SU-DHL-6 (cell line): Measurements from ENCODE around the gene CT47B1.

Experiments
- EZH2phosphoT487 ChIP-seq: fragments of 200-600 bp; sonication (generic), shearing (Covaris generic); conservative IDR thresholded peaks from 2 replicates; pipeline ENCODE4 v1.6.1; 2018; ENCODE audit warnings: mild to moderate bottlenecking, antibody characterized with exemption, low read length, moderate library complexity, mixed read lengths
- TF ChIP-seq, protein P1 (sequence below): fragments of 200-600 bp; sonication (generic); IDR thresholded peaks from one replicate; pipeline ENCODE4 v1.5.1; 2017; ENCODE audit warnings: antibody characterized with exemption, mild to moderate bottlenecking, low read length, moderate library complexity; ENCODE audit not compliant: insufficient read depth, poor library complexity, severe bottlenecking

DNA sequence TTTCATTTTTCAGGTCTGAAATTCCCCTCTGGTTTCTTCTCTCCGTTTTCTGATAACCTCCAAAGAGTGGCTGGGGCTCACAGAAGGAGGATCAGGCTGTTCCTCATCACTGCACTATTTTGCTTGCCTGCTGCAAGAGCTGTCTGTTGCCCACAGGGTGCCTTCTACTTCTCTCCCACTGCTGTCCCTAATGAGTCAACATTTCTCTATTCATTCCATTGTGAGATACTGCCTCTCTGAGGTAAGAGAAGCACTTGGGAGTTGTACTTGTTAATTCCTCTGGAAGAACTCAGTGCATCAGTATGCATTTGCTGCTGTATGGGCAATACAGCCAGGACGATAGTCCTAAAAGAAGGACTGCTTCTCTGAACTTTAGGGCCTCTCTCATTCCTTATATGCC lies 34.8 kb downstream of the CT47B1 start:
- TF ChIP-seq, protein P1, sequence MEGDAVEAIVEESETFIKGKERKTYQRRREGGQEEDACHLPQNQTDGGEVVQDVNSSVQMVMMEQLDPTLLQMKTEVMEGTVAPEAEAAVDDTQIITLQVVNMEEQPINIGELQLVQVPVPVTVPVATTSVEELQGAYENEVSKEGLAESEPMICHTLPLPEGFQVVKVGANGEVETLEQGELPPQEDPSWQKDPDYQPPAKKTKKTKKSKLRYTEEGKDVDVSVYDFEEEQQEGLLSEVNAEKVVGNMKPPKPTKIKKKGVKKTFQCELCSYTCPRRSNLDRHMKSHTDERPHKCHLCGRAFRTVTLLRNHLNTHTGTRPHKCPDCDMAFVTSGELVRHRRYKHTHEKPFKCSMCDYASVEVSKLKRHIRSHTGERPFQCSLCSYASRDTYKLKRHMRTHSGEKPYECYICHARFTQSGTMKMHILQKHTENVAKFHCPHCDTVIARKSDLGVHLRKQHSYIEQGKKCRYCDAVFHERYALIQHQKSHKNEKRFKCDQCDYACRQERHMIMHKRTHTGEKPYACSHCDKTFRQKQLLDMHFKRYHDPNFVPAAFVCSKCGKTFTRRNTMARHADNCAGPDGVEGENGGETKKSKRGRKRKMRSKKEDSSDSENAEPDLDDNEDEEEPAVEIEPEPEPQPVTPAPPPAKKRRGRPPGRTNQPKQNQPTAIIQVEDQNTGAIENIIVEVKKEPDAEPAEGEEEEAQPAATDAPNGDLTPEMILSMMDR = no peak
- TF ChIP-seq EZH2phosphoT487 = no peak
